ENCODE results near the gene SLC7A7. TPM values are rescaled to one million over a fixed set of nuclear protein-coding genes. Genes with fewer than 3 reads are reported as not detected.
"Not testable (repeated sequence)": the region's sequence is repeated elsewhere in the genome, so short reads cannot be mapped to it uniquely, and the experiment has no call there.

The SLC7A7 gene
- total and polyA plus RNA-seq, 2 experiments from 2014 or later, result 0.63 to 0.65 TPM

DNA sequence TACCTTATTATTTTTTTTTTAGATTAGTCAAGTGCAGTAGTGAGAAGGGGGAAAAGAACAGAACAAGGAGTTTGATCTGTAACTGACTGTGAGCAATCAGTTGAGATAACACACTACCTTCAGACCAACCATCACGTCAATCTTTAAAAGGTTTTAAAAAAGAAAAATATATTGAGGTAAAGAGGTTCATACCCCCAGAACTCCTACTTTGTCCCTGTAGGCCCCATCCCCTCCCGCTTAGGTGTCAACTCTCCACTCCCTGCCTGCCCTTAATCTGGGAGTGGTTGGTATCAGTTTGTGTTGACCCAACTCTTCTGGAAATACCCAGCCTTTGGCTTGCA is 37.3 kb upstream of the SLC7A7 start:
- H3K4me1 ChIP-seq (ENCODE audit: insufficient read depth), result peaks cover 50% of the 10 kb centered on the region

DNA sequence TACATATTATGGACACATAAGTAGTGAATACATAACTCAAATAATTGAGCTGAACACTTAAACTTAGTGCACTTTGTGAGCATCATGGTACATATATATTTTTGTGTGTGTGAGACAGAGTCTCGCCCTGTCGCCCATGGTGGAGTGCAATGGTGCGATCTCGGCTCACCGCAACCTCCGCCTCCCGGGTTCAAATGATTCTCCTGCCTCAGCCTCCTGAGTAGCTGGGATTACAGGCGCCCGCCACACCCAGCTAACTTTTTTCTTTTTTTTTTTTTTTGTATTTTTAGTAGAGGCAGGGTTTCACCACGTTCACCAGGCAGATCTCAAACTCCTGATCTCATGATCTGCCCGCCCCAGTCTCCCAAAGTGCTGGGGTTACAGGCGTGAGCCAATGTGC is 36.9 kb upstream of the SLC7A7 start:
- H3K4me3 ChIP-seq; H3K79me2 ChIP-seq (ENCODE audit: insufficient read depth); H3K36me3 ChIP-seq (ENCODE audit: low read depth); H3K9me2 ChIP-seq (ENCODE audit: insufficient read depth); H4K20me1 ChIP-seq (ENCODE audit: insufficient read depth); H3K9me3 ChIP-seq (ENCODE audit: low read depth); H3K27me3 ChIP-seq (replicated peaks; ENCODE audit: insufficient read depth): not testable (repeated sequence)
- peak overlapping the region; percentile 19 for H2AFZ ChIP-seq
- in situ Hi-C loops (cut with MboI), result loop anchor here (10.0 kb wide), 1 partner anchor 287 kb away; no protein-coding TSS in a partner anchor
- peak overlapping the region; percentile 94 for H3K9ac ChIP-seq
- peaks cover 51% of the 10 kb centered on the region for H3K4me1 ChIP-seq (ENCODE audit: insufficient read depth)
- DNase-seq, result peak; percentile 23
- peaks cover 44% of the 10 kb centered on the region for H3F3A ChIP-seq (ENCODE audit: insufficient read depth)
- WGBS, 2 experiments (ENCODE audit: low coverage in 1 of 2, low lambda C conversion rate in 2 of 2, missing lambda C conversion rate in 2 of 2), result 60 to 63% methylated on average over 12 of the region's 12 CpGs
- peak overlapping the region; percentile 100 for H3K27ac ChIP-seq
- peak overlapping the region; percentile 43 for H3K4me2 ChIP-seq (ENCODE audit: unreplicated experiment)

More for the DNA sequence above, 37.3 kb upstream of the SLC7A7 start:
- Histone ChIP-seq H2AFZ (peak overlapping the region; percentile 99), H3K27ac (peak overlapping the region; percentile 100), H4K20me1 (ENCODE audit: insufficient read depth) (no peaks in the 10 kb centered on the region), H3K9me2 (ENCODE audit: insufficient read depth) (no peaks in the 10 kb centered on the region), H3K9me3 (ENCODE audit: low read depth) (no peaks in the 10 kb centered on the region), H3K79me2 (ENCODE audit: insufficient read depth) (no peaks in the 10 kb centered on the region), H3F3A (ENCODE audit: insufficient read depth) (peaks cover 44% of the 10 kb centered on the region), H3K27me3 (replicated peaks; ENCODE audit: insufficient read depth) (no peaks in the 10 kb centered on the region), H3K4me2 (ENCODE audit: unreplicated experiment) (peak overlapping the region; percentile 94), H3K9ac (peak overlapping the region; percentile 94), H3K36me3 (ENCODE audit: low read depth) (no peaks in the 10 kb centered on the region), H3K4me3 (peak overlapping the region; percentile 80; the same call in 1 of the 2 replicates)
- DNase-seq, result no peak
- WGBS, 2 experiments (ENCODE audit: low coverage in 1 of 2, low lambda C conversion rate in 2 of 2, missing lambda C conversion rate in 2 of 2), result 47 to 55% methylated on average over 2 of the region's 2 CpGs
- TF ChIP-seq EZH2 (IDR thresholded peaks at IDR 0.05; ENCODE audit: insufficient read depth, poor library complexity, severe bottlenecking) (no peak), EZH2phosphoT487 (IDR thresholded peaks at IDR 0.05; ENCODE audit: insufficient read depth, low read depth) (no peak)
- in situ Hi-C loops (cut with MboI), result loop anchor here (10.0 kb wide), 1 partner anchor 288 kb away; no protein-coding TSS in a partner anchor

DNA sequence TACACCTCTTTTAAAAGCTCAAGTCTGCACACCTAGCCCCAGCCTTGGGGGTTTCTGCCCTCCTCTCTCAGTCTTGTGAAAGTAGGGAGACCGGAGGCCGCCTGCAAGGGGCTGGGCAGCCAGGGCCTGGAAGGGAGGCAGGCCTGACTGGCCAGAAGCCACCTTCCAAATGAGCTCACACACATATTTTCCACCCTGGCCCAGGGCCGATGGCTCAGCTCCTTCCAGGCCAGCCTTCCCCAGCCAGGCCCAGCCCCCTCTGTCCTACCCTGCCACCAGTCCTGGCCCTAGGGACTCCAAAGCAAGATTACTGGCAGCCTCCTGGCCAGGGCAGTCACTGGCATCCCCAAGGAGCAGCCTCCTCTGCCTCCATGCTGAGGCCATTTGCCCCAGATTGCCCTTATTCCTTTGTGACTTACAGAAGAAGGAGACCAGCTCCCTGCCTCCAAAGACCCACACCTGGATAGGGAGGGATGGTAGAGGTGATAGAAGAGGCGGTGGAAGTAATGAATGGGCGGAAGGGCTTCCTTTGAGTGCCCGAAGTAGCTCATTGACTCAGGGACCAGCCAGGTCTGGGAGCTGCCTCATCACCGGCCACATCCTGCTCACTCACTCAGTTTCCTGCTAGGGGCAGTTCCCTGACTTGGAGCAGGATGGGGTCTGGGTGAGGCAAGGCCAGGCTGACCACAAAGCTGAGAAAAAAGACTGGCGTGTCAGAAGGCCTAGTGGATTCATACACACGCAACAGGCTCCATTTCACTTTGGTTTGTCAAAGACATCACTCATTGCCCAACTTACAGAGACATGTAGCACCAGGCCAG is 35.9 kb upstream of the SLC7A7 start:
- WGBS, 2 experiments (ENCODE audit: low coverage in 1 of 2, low lambda C conversion rate in 2 of 2, missing lambda C conversion rate in 2 of 2), result 2 to 3% methylated on average over 9 of the region's 9 CpGs
- Histone ChIP-seq H3K27me3 (replicated peaks; ENCODE audit: insufficient read depth) (no peaks in the 10 kb centered on the region), H2AFZ (peak overlapping the region; percentile 19; the same call in 1 of the 2 replicates), H3K4me1 (ENCODE audit: insufficient read depth) (peaks cover 60% of the 10 kb centered on the region), H3F3A (ENCODE audit: insufficient read depth) (peaks cover 52% of the 10 kb centered on the region), H3K36me3 (ENCODE audit: low read depth) (peaks cover 7% of the 10 kb centered on the region; the same call in 1 of the 2 replicates), H3K27ac (peak overlapping the region; percentile 100), H3K9ac (peak overlapping the region; percentile 94), H4K20me1 (ENCODE audit: insufficient read depth) (no peaks in the 10 kb centered on the region), H3K9me2 (ENCODE audit: insufficient read depth) (no peaks in the 10 kb centered on the region), H3K4me2 (ENCODE audit: unreplicated experiment) (peak overlapping the region; percentile 88), H3K79me2 (ENCODE audit: insufficient read depth) (peaks cover 5% of the 10 kb centered on the region), H3K9me3 (ENCODE audit: low read depth) (no peaks in the 10 kb centered on the region), H3K4me3 (peak overlapping the region; percentile 60)
- TF ChIP-seq EZH2 (IDR thresholded peaks at IDR 0.05; ENCODE audit: insufficient read depth, poor library complexity, severe bottlenecking) (no peak), EZH2phosphoT487 (IDR thresholded peaks at IDR 0.05; ENCODE audit: insufficient read depth, low read depth) (no peak)
- peak; percentile 98 for DNase-seq
- in situ Hi-C loops (cut with MboI), result loop anchor here (10.0 kb wide), 1 partner anchor 286 kb away; no protein-coding TSS in a partner anchor

DNA sequence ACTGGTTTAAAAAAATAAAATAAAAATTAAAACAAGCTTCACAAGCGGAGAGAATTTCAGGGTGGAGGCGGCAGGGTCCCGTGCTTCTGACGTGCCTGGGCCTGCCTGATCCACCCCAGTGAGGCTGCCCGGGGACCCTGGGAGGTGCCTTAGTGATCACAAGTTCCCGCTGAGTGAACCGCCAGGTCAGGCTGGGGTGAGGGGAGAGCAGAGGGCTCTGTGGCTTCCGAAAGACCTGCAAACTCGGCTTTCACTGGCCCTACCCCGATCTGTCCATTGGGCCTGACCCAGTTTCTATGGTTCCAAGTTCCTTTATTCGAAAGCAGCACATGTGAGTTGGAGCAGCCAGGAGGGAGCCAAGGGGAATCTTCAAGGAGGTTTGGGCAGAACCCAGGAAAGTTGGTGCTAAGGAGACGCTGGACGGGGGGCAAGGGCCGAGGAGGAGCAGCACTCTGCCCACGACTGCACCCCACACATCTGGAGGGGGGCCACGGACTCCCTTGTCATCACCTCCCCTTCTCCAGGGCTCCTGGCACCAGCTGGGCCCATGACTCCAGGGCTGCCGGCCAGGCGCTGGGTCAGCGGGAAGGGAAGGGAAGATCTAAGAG is 34.1 kb upstream of the SLC7A7 start:
- Histone ChIP-seq H3K9me2 (ENCODE audit: insufficient read depth) (no peaks in the 10 kb centered on the region), H3K27ac (peak overlapping the region; percentile 100), H3K4me1 (ENCODE audit: insufficient read depth) (peaks cover 67% of the 10 kb centered on the region), H3K27me3 (replicated peaks; ENCODE audit: insufficient read depth) (no peaks in the 10 kb centered on the region), H3K9ac (peak overlapping the region; percentile 94), H4K20me1 (ENCODE audit: insufficient read depth) (no peaks in the 10 kb centered on the region), H3F3A (ENCODE audit: insufficient read depth) (peaks cover 71% of the 10 kb centered on the region), H3K36me3 (ENCODE audit: low read depth) (peaks cover 19% of the 10 kb centered on the region), H3K79me2 (ENCODE audit: insufficient read depth) (peaks cover 21% of the 10 kb centered on the region), H3K4me2 (ENCODE audit: unreplicated experiment) (peak overlapping the region; percentile 88), H2AFZ (no peak overlapping the region), H3K4me3 (0 out of 2 replicates have a peak overlapping the region, but pooled peaks have one; percentile 50), H3K9me3 (ENCODE audit: low read depth) (no peaks in the 10 kb centered on the region)
- TF ChIP-seq EZH2phosphoT487 (IDR thresholded peaks at IDR 0.05; ENCODE audit: insufficient read depth, low read depth) (no peak), EZH2 (IDR thresholded peaks at IDR 0.05; ENCODE audit: insufficient read depth, poor library complexity, severe bottlenecking) (no peak)
- peak; percentile 83 for DNase-seq
- 6 to 8% methylated on average over 18 to 19 of the region's 19 CpGs for WGBS, 2 experiments (ENCODE audit: low coverage in 1 of 2, low lambda C conversion rate in 2 of 2, missing lambda C conversion rate in 2 of 2)
- in situ Hi-C loops (cut with MboI), result no loop called here

Measured in GM23248 (cell line).